Fibroblast of skin of back (primary cell): ENCODE data around the gene TGM1.
"Not testable (repeated sequence)": the region's sequence is repeated elsewhere in the genome, so short reads cannot be mapped to it uniquely, and the experiment has no call there.

Experiments used
- DNase-seq: peaks from one replicate; pipeline ENCODE4 v3.0.0-alpha.2; 2013

TGM1 gene

GRCh38 chr14:24232121-24232644 lies 30.8 kb downstream of the TGM1 start, which contains the start of gene NEDD8:
Gene NEDD8, minus strand, starts transcription at chr14:24232367. Its CDS starts 100 bp downstream, at chr14:24232267.
- peak; percentile 98 for DNase-seq

GRCh38 chr14:24231263-24232120 lies 31.5 kb downstream of the TGM1 start:
- no peak for DNase-seq

DNA sequence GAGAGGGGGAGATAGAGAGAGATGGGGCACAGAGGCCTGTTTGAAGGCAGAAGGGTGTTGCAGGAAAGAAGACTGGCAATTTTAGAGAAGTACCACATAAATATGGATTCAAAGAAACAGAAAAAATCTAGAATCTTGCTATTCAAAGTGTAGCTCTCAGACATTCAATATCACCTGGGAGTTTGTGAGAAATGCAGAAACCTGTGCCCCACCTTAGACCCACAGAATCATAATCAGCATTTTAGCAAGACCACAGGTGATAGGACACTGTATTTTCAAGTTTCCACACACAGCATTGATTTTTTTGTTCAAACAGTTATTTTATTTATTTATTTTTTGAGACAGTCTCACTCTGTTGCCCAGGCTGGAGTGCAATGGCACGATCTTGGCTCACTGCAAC lies 34.1 kb downstream of the TGM1 start:
- DNase-seq = no peak

DNA sequence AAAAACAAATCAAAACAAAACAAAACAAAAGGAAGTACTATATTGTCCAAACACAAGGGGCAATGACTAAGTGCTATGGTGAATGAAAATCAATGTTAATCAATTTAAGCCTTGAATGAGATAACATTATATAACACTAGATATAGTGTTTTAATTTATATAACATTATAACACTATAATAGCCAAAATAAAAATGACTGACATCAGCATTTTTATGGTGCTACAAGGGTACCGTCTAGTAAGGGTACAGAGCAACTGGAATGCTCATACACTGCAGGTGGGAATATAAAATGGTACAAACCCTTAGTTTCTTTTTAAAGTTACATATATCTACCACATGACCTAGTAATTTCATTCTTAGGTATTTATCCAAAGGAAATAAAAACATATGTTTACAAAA lies 36.5 kb downstream of the TGM1 start:
- DNase-seq = no peak

DNA sequence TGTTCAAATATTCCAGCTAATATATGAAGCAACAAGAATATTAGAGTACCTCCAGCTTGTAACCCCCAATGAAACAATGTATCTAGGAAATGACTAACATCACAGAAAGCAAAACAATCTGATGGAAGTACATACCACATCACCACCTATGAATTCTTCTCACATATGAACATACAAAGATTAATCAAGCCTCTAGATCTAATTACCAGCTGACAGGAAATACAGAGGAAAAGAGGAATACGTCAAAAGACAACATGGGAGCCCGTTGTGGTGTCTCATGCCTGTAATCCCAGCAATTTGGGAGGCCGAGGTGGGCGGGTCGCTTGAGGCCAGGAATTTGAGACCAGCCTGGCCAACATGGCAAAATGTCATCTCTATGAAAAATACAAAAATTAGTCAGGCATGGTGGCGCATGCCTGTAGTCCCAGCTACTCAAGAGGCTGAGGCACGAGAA lies 38.3 kb downstream of the TGM1 start:
- peak; percentile 83 for DNase-seq

DNA sequence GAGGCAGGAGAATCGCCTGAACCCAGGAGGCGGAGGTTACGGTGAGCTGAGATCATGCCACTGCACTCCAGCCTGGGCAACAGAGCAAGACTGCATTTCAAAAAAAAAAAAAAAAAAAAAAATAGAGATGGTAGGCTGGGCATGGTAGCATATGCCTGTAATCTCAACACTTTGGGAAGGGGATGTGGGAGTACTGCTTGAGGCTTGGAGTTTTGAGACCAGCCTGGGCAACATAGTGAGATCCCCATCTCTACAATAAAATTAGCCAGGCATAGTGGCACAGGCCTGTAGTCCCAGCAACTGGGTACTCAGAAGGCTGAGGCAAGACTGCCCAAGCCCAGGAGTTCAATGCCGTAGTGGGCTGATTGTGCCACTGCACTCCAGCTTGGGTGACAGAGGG lies 40.0 kb downstream of the TGM1 start:
- DNase-seq = not testable (repeated sequence)

DNA sequence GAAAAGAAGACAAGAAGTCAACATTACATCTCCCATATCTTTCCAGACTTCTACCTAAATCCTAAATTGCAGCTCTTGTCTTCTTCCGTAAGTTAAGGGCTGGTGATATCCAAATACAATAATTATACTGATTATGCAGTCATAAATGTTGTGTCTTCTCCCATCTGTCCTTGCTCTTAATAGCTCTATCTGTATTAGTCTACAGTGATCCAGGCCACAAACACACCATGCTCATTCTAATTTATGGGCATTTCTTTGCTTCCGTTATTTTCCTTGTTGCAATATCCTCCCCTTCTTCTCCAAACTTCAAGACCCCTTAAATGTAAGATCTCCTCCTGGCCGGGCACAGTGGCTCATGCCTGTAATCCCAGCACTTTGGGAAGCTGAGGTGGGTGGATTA lies 43.5 kb downstream of the TGM1 start:
- DNase-seq = no peak

DNA sequence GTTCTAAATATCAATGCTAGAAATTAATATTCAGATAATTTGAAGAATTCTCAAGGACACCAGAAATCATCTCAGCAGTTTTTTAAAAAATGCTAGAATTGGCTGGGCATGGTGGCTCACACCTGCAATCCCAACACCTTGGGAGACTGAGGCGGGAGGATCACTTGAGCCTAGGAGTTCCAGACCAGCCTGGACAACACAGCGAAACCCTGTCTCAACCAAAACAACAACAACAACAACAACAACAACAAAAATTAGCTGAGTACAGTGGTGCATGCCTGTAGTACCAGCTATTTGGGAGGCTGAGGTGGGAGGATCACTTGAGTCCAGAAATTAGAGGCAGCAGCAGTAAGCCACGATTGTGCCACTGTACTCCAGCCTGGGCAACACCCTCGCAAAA lies 43.9 kb downstream of the TGM1 start:
- DNase-seq = no peak

DNA sequence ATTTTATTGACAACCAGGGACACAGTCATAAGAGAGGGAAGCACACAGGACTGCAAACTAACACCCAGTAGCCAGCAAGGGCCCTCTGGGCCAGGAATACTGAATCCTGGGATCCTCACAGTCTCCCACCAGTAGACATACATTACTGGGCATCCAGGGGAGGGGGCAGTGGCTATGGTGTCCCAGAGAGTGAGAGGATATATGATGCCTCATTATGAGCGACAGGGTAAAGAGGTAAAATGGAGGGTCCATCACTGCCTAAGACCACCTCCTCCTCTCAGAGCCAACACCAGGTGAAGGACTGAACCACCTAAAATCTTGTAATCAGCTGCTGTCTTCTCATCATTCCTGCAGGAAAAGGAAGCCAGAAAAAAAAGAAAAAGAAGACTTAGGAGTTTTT lies 46.1 kb downstream of the TGM1 start:
- not testable (repeated sequence) for DNase-seq

- DNase-seq = no peak
Observed at GRCh38 chr14:24216345-24216699, 46.7 kb downstream of the TGM1 start.

DNA sequence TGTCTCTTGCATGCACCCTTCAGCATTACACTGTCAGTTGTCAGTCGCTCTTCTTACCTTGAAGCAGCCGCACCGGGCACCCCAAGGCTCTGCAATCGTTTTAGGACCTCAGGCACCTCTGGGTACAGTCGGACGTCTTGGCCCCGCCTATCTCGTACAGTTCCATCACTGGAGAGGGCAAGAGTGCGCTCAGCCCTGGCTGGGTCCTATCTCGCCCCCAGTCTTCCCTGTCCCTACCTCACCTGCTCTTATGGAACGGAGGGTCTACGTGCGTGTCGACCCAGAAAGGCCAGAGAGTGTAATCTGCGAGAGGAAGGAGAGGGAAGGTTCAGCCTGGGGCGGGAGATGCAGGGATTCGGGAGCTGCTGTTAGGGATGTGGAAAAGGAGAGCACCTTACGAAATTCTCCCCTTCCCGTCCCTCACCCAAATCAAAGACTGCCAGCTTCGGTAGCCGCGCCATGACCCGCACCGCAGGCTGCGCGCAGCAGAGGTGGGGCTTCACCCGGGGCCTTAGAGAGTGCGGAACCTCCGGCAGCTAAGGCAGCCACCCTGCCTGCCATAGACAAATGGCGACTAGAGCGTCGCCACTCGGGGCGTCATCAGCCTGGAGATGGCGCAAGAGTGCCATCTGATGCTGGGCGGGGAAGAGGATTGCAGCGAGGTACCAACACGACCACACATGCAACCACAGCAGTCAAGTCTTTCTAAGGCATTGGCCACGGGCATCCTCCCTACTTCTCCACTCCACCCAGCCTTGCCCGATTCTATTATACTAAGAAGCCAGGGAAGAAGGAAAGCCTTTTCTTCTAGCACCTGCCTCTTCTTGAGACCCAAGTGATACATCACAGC lies 47.3 kb downstream of the TGM1 start, which contains the start of gene MDP1:
MDP1 (minus strand) TSS at position 572 of the 850 bp plus-strand sequence; CDS start at position 461, 111 bp downstream.
- peak; percentile 86 for DNase-seq

GRCh38 chr14:24213866-24214662 lies 48.9 kb downstream of the TGM1 start:
- DNase-seq = no peak

GRCh38 chr14:24212924-24213865 lies 49.8 kb downstream of the TGM1 start, which contains the start of gene CHMP4A:
Gene CHMP4A, minus strand, starts transcription at chr14:24213488. Its CDS starts 49 bp downstream, at chr14:24213439.
- peak; percentile 99 for DNase-seq

- DNase-seq = no peak
Observed at GRCh38 chr14:24211311-24211710, 51.7 kb downstream of the TGM1 start.

DNA sequence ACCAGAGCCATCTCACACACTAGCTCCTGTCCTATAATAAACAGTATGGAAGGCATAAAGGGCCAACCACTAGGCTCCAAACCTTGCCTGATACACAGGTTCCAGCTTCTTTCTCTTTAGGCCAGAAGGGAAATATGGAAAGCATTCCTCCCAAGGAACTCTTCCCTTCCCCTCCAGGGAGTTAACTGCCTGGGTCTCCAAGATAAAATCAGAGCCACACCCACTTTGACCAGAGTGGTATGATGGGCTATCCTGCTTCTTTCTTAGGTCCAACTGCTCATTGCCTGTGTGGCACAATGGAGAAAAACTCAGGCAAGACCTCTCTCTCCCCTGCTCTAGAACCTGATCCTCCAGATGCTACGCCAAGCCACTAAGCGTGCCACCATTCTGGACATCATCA lies 55.4 kb downstream of the TGM1 start:
- DNase-seq = no peak

- DNase-seq = no peak
Observed at GRCh38 chr14:24207104-24207551, 55.8 kb downstream of the TGM1 start.

GRCh38 chr14:24206260-24207103 lies 56.5 kb downstream of the TGM1 start:
- DNase-seq = no peak

GRCh38 chr14:24204163-24205146 lies 58.5 kb downstream of the TGM1 start:
- DNase-seq = no peak
